WTC11 (cell line): Measurements from ENCODE around the gene ANKRD33B. TPM values are rescaled to one million over a fixed set of nuclear protein-coding genes. Genes with fewer than 3 reads are reported as not detected.

Source experiments
- ATAC-seq: fragments of 200-7000 bp; cut with Tn5 transposase; 2 replicates; pipeline ENCODE4 v1.10.0; 2021; ENCODE audit warnings: mild to moderate bottlenecking, moderate library complexity
- CTCF ChIA-PET: fragments of 300-600 bp; sonication (Branson Sonifier 250); formaldehyde crosslinking; loops from one replicate; lab custom pipeline; 2021; ENCODE audit warnings: antibody characterized with exemption; lab: Charles Lee
- POLR2A ChIA-PET: fragments of 350-600 bp; sonication (Branson Sonifier 250); formaldehyde crosslinking; loops from one replicate; lab custom pipeline; 2021; ENCODE audit warnings: antibody characterized with exemption; lab: Charles Lee
- DNase-seq: peaks from one replicate; pipeline ENCODE4 v3.0.0; 2021; ENCODE audit warnings: low spot score
- H3K27ac Mint-ChIP-seq: 2 replicates; pipeline ENCODE4 v1.8.0; 2021; ENCODE audit warnings: mixed read lengths
- H3K27me3 Mint-ChIP-seq: 2 replicates; pipeline ENCODE4 v1.8.0; 2021; ENCODE audit warnings: low read depth, mild to moderate bottlenecking, moderate library complexity, mixed read lengths
- H3K36me3 Mint-ChIP-seq: 2 replicates; pipeline ENCODE4 v1.8.0; 2021; ENCODE audit warnings: mixed read lengths
- H3K4me1 Mint-ChIP-seq: 2 replicates; pipeline ENCODE4 v1.8.0; 2022; ENCODE audit warnings: mixed read lengths
- H3K4me3 Mint-ChIP-seq: 2 replicates; pipeline ENCODE4 v1.8.0; 2021; ENCODE audit warnings: mild to moderate bottlenecking, moderate library complexity, mixed read lengths
- H3K9me3 Mint-ChIP-seq: 2 replicates; pipeline ENCODE4 v1.8.0; 2021; ENCODE audit warnings: mixed read lengths
- CREB1 ChIP-seq: sonication (generic); formaldehyde crosslinking; IDR thresholded peaks from 2 replicates; pipeline ENCODE4 v1.8.0; 2023; ENCODE audit warnings: mild to moderate bottlenecking, missing genetic modification reagents
- FOXK1 ChIP-seq: sonication (generic); formaldehyde crosslinking; IDR thresholded peaks from 2 replicates; pipeline ENCODE4 v1.8.0; 2022; ENCODE audit warnings: mild to moderate bottlenecking, moderate library complexity, missing genetic modification reagents
- FOXP4 ChIP-seq: sonication (generic); formaldehyde crosslinking; IDR thresholded peaks from 2 replicates; pipeline ENCODE4 v1.8.0; 2022; ENCODE audit warnings: mild to moderate bottlenecking, missing genetic modification reagents
- GRHL2 ChIP-seq: fragments of 250-450 bp; sonication (Bioruptor Pico); IDR thresholded peaks from 2 replicates; pipeline ENCODE4 v1.8.0; 2022; ENCODE audit warnings: mild to moderate bottlenecking, moderate library complexity; ENCODE audit not compliant: insufficient replicate concordance, severe bottlenecking
- MAX ChIP-seq: sonication (generic); formaldehyde crosslinking; IDR thresholded peaks from 2 replicates; pipeline ENCODE4 v1.8.0; 2022; ENCODE audit warnings: mild to moderate bottlenecking, missing genetic modification reagents
- SMAD3 ChIP-seq: sonication (generic); formaldehyde crosslinking; IDR thresholded peaks from 2 replicates; pipeline ENCODE4 v1.8.0; 2022; ENCODE audit warnings: missing genetic modification reagents, mild to moderate bottlenecking, borderline replicate concordance
- TCF7 ChIP-seq: sonication (generic); formaldehyde crosslinking; IDR thresholded peaks from 2 replicates; pipeline ENCODE4 v1.8.0; 2022; ENCODE audit warnings: mild to moderate bottlenecking, low read depth, missing genetic modification reagents, moderate library complexity
- TP53 ChIP-seq: sonication (generic); formaldehyde crosslinking; IDR thresholded peaks from 2 replicates; pipeline ENCODE4 v1.8.1; 2023; ENCODE audit warnings: mild to moderate bottlenecking, missing genetic modification reagents
- ZNF263 ChIP-seq: sonication (generic); formaldehyde crosslinking; IDR thresholded peaks from 2 replicates; pipeline ENCODE4 v1.8.1; 2022; ENCODE audit warnings: low read depth, mild to moderate bottlenecking, moderate library complexity, missing genetic modification reagents
- ZNF396 ChIP-seq: fragments of 250-450 bp; sonication (Bioruptor Pico); IDR thresholded peaks from 2 replicates; pipeline ENCODE4 v1.8.0; 2021; ENCODE audit warnings: mild to moderate bottlenecking, moderate library complexity, borderline replicate concordance
- ZNF425 ChIP-seq: fragments of 250-450 bp; sonication (Bioruptor Pico); conservative IDR thresholded peaks from 2 replicates; pipeline ENCODE4 v1.9.0; 2021; ENCODE audit warnings: mild to moderate bottlenecking
- ZNF512 ChIP-seq: sonication (generic); formaldehyde crosslinking; IDR thresholded peaks from 2 replicates; pipeline ENCODE4 v1.8.1; 2022; ENCODE audit warnings: missing genetic modification reagents, borderline replicate concordance
- total RNA-seq: library from RNA; stranded (reverse); gene quantifications from 3 replicates; pipeline ENCODE4 v1.2.3, GENCODE V29; 2021
- TF ChIP-seq, protein P1 (sequence below): fragments of 250-450 bp; sonication (Bioruptor Pico); IDR thresholded peaks from 2 replicates; pipeline ENCODE4 v1.9.0; 2021; ENCODE audit warnings: mild to moderate bottlenecking
- TF ChIP-seq, protein P2 (sequence below): sonication (generic); formaldehyde crosslinking; IDR thresholded peaks from 2 replicates; pipeline ENCODE4 v1.8.0; 2023; ENCODE audit warnings: missing genetic modification reagents, mild to moderate bottlenecking, borderline replicate concordance
- TF ChIP-seq, protein P3 (sequence below): sonication (generic); formaldehyde crosslinking; IDR thresholded peaks from 2 replicates; pipeline ENCODE4 v1.8.1; 2022; ENCODE audit warnings: low read depth, mild to moderate bottlenecking, moderate library complexity, missing genetic modification reagents, borderline replicate concordance

The ANKRD33B gene
- total RNA-seq, 1 experiment from 2014 or later = 9.2 TPM

GRCh38 chr5:10559871-10560270, 4.0 kb upstream of the ANKRD33B start:
- no peak overlapping the region for H3K4me3 Mint-ChIP-seq
- POLR2A ChIA-PET = interaction anchor here (2.0 kb wide), 1 partner anchor 8 kb away, joined by 4 read pairs; no protein-coding TSS in a partner anchor
- no peak overlapping the region for H3K27ac Mint-ChIP-seq
- no peaks in the 10 kb centered on the region for H3K9me3 Mint-ChIP-seq
- DNase-seq = no peak
- TF ChIP-seq GRHL2 (CRISPR knock-in tag) = no peak
- TF ChIP-seq ZNF425 (CRISPR knock-in tag) = no peak
- TF ChIP-seq, protein P1, sequence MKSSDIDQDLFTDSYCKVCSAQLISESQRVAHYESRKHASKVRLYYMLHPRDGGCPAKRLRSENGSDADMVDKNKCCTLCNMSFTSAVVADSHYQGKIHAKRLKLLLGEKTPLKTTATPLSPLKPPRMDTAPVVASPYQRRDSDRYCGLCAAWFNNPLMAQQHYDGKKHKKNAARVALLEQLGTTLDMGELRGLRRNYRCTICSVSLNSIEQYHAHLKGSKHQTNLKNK (CRISPR knock-in tag) = no peak
- no peak for TF ChIP-seq ZNF263 (CRISPR knock-in tag)
- TF ChIP-seq ZNF512 (CRISPR knock-in tag) = no peak
- H3K36me3 Mint-ChIP-seq = no peaks in the 10 kb centered on the region
- no peak for ATAC-seq
- CTCF ChIA-PET = interaction anchor here (1.2 to 2.5 kb wide), 3 partner anchors 9 to 68 kb away, joined by 3 to 12 read pairs (median 5); no protein-coding TSS in a partner anchor
- H3K4me1 Mint-ChIP-seq = peaks cover 9% of the 10 kb centered on the region; the same call in 1 of the 2 replicates
- H3K27me3 Mint-ChIP-seq = peaks cover 54% of the 10 kb centered on the region

- Mint-ChIP-seq H3K27me3 (peaks cover 75% of the 10 kb centered on the region), H3K27ac (no peak overlapping the region), H3K4me3 (peak overlapping the region; percentile 61), H3K4me1 (peaks cover 10% of the 10 kb centered on the region), H3K9me3 (no peaks in the 10 kb centered on the region), H3K36me3 (no peaks in the 10 kb centered on the region)
- ChIA-PET CTCF (interaction anchor here (0.7 kb wide), 1 partner anchor 45 kb away, joined by 3 read pairs; no protein-coding TSS in a partner anchor), POLR2A (no interaction called here)
- ATAC-seq = no peak; the same call in 1 of the 2 replicates
- DNase-seq = peak; percentile 40
- TF ChIP-seq FOXK1 (CRISPR knock-in tag) = no peak
- TF ChIP-seq CREB1 (CRISPR knock-in tag) = peak; percentile 76
- no peak for TF ChIP-seq ZNF396 (CRISPR knock-in tag)
- TF ChIP-seq TCF7 (CRISPR knock-in tag) = no peak
- TF ChIP-seq, protein P2, sequence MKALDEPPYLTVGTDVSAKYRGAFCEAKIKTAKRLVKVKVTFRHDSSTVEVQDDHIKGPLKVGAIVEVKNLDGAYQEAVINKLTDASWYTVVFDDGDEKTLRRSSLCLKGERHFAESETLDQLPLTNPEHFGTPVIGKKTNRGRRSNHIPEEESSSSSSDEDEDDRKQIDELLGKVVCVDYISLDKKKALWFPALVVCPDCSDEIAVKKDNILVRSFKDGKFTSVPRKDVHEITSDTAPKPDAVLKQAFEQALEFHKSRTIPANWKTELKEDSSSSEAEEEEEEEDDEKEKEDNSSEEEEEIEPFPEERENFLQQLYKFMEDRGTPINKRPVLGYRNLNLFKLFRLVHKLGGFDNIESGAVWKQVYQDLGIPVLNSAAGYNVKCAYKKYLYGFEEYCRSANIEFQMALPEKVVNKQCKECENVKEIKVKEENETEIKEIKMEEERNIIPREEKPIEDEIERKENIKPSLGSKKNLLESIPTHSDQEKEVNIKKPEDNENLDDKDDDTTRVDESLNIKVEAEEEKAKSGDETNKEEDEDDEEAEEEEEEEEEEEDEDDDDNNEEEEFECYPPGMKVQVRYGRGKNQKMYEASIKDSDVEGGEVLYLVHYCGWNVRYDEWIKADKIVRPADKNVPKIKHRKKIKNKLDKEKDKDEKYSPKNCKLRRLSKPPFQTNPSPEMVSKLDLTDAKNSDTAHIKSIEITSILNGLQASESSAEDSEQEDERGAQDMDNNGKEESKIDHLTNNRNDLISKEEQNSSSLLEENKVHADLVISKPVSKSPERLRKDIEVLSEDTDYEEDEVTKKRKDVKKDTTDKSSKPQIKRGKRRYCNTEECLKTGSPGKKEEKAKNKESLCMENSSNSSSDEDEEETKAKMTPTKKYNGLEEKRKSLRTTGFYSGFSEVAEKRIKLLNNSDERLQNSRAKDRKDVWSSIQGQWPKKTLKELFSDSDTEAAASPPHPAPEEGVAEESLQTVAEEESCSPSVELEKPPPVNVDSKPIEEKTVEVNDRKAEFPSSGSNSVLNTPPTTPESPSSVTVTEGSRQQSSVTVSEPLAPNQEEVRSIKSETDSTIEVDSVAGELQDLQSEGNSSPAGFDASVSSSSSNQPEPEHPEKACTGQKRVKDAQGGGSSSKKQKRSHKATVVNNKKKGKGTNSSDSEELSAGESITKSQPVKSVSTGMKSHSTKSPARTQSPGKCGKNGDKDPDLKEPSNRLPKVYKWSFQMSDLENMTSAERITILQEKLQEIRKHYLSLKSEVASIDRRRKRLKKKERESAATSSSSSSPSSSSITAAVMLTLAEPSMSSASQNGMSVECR (CRISPR knock-in tag) = peak; percentile 18; the same call in 1 of the 2 replicates
- no peak for TF ChIP-seq FOXP4 (CRISPR knock-in tag)
- no peak for TF ChIP-seq SMAD3 (CRISPR knock-in tag)
- TF ChIP-seq MAX = peak; percentile 90
- peak; percentile 79 for TF ChIP-seq TP53 (CRISPR knock-in tag)
- TF ChIP-seq, protein P3, sequence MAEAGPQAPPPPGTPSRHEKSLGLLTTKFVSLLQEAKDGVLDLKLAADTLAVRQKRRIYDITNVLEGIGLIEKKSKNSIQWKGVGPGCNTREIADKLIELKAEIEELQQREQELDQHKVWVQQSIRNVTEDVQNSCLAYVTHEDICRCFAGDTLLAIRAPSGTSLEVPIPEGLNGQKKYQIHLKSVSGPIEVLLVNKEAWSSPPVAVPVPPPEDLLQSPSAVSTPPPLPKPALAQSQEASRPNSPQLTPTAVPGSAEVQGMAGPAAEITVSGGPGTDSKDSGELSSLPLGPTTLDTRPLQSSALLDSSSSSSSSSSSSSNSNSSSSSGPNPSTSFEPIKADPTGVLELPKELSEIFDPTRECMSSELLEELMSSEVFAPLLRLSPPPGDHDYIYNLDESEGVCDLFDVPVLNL = peak; percentile 27; the same call in 1 of the 2 replicates
Observed at GRCh38 chr5:10562201-10563109, 1.4 kb upstream of the ANKRD33B start.
